Measurements from ENCODE around the gene SOX10.
"Not testable (repeated sequence)": the region's sequence is repeated elsewhere in the genome, so short reads cannot be mapped to it uniquely, and the experiment has no call there.

Gene SOX10

GRCh38 chr22:37981282-37982011 lies 2.9 kb downstream of the SOX10 start:
- no peak for TF ChIP-seq CTCF (IDR thresholded peaks at IDR 0.05; ENCODE audit: control insufficient read depth, insufficient read depth, low read depth, low read length, missing control alignments)
- no peak for DNase-seq (ENCODE audit: low read depth)
- no peak overlapping the region for H3K4me3 ChIP-seq (ENCODE audit: control insufficient read depth, low read depth, low read length)

- TF ChIP-seq CTCF (IDR thresholded peaks at IDR 0.05; ENCODE audit: control insufficient read depth, insufficient read depth, low read depth, low read length, missing control alignments), result no peak
These were observed 4.6 kb downstream of the SOX10 start for GRCh38 chr22:37979782-37980181.

GRCh38 chr22:37976547-37976946 lies 7.8 kb downstream of the SOX10 start:
- DNase-seq (ENCODE audit: low read depth), result no peak
- H3K4me3 ChIP-seq (ENCODE audit: control insufficient read depth, low read depth, low read length), result no peak overlapping the region
- TF ChIP-seq CTCF (IDR thresholded peaks at IDR 0.05; ENCODE audit: control insufficient read depth, insufficient read depth, low read depth, low read length, missing control alignments), result no peak

More at GRCh38 chr22:37979782-37980181, 4.6 kb downstream of the SOX10 start:
- DNase-seq (ENCODE audit: low read depth), result no peak
- H3K4me3 ChIP-seq (ENCODE audit: control insufficient read depth, low read depth, low read length), result no peak overlapping the region

- not testable (repeated sequence) for H3K4me3 ChIP-seq (ENCODE audit: control insufficient read depth, low read depth, low read length); DNase-seq (ENCODE audit: low read depth)
These were observed 8.3 kb downstream of the SOX10 start for GRCh38 chr22:37976022-37976421.

- no peak for DNase-seq (ENCODE audit: low read depth)
- no peak overlapping the region for H3K4me3 ChIP-seq (ENCODE audit: control insufficient read depth, low read depth, low read length)
- no peak for TF ChIP-seq CTCF (IDR thresholded peaks at IDR 0.05; ENCODE audit: control insufficient read depth, insufficient read depth, low read depth, low read length, missing control alignments)
These were observed 9.2 kb downstream of the SOX10 start for GRCh38 chr22:37975153-37975552.

GRCh38 chr22:37973271-37974170 lies 10.8 kb downstream of the SOX10 start:
- no peak overlapping the region for H3K4me3 ChIP-seq (ENCODE audit: control insufficient read depth, low read depth, low read length)
- no peak for DNase-seq (ENCODE audit: low read depth)
- TF ChIP-seq CTCF (IDR thresholded peaks at IDR 0.05; ENCODE audit: control insufficient read depth, insufficient read depth, low read depth, low read length, missing control alignments), result no peak

GRCh38 chr22:37972527-37972926 lies 11.8 kb downstream of the SOX10 start:
- H3K4me3 ChIP-seq (ENCODE audit: control insufficient read depth, low read depth, low read length), result no peak overlapping the region
- TF ChIP-seq CTCF (IDR thresholded peaks at IDR 0.05; ENCODE audit: control insufficient read depth, insufficient read depth, low read depth, low read length, missing control alignments), result no peak
- no peak for DNase-seq (ENCODE audit: low read depth)
